ENCODE results near the gene SNED1.

SNED1 gene

DNA sequence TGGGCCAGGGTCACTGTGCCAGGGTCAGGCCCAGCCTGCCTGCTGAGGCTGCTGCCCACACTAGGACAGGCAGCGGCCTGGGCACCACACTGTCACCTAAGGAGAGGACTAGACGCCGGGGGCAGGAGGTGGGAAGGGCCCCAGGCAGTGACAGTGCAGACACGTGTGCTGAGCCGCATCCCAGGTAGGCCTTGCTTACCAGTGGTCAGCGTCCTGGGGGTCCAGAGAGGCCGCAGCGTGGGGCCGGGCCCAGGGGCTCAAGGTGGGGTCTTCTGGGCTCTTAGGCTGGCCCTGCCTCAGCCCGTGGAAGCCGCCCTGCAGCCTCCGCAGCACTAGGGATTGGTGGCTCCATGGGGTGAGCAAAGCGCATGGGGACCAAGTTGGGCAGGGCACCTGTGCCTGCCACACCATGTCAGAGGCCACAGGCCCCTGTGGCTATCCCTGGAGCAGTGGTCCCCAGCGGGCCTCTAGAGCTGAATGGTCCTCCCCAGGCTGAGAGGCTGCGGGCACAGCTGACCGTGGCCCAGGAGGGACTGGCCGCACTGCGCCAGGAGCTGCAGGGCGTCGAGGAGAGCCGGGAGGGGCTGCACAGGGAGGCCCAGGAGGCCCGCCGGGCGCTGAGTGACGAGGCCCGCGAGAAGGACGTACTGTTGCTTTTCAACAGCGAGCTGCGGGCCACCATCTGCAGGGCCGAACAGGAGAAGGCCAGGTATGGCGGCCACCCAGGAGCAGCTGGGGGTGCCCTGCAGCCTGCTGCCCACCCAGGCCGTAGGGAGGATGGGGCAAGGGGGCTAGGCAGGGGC lies 35.2 kb upstream of the SNED1 start:
- in situ Hi-C loops (cut with HindIII; ENCODE audit: low pct_unique_long_range_greater_than_20kb, low sequenced_read_pairs) = no loop called here
- TF ChIP-seq JUND (IDR thresholded peaks at IDR 0.05; ENCODE audit: low read depth) = no peak
- DNase-seq (ENCODE audit: low read depth in 1 of 2, low spot score in 1 of 2) = no peak

- DNase-seq (ENCODE audit: low read depth in 1 of 2, low spot score in 1 of 2) = no peak
- in situ Hi-C loops (cut with HindIII; ENCODE audit: low pct_unique_long_range_greater_than_20kb, low sequenced_read_pairs) = no loop called here
- no peak for TF ChIP-seq JUND (IDR thresholded peaks at IDR 0.05; ENCODE audit: low read depth)
These were observed 34.3 kb upstream of the SNED1 start for GRCh38 chr2:240963868-240964703.

- no peak for DNase-seq (ENCODE audit: low read depth in 1 of 2, low spot score in 1 of 2)
- in situ Hi-C loops (cut with HindIII; ENCODE audit: low pct_unique_long_range_greater_than_20kb, low sequenced_read_pairs) = no loop called here
- TF ChIP-seq JUND (IDR thresholded peaks at IDR 0.05; ENCODE audit: low read depth) = no peak
These were observed 33.6 kb upstream of the SNED1 start for GRCh38 chr2:240964704-240965295.

DNA sequence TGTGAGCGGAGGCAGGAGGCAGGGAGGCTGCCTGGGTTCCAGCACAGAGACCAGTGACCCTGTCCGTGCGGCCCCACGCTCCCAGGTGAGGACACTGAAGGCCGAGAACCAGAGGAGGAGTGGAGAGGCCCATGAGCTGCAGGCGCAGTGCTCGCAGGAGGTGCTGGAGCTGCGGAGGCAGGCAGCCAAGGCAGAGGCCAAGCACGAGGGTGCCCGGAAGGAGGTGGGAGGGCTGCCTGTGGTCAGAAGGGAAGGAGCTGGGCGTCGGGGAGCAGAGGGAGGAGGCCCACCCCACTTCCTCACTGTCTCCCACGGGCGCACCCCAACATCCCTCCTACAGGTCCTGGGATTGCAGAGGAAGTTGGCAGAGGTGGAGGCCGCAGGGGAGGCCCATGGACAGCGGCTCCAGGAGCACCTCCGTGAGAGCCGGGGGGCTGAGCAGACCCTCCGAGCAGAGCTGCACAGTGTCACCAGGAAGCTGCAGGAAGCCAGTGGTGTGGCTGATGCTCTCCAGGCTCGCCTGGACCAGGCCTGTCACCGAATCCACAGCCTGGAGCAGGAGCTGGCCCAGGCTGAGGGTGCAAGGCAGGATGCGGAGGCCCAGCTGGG lies 33.0 kb upstream of the SNED1 start:
- in situ Hi-C loops (cut with HindIII; ENCODE audit: low pct_unique_long_range_greater_than_20kb, low sequenced_read_pairs) = no loop called here
- no peak for DNase-seq (ENCODE audit: low read depth in 1 of 2, low spot score in 1 of 2)
- TF ChIP-seq JUND (IDR thresholded peaks at IDR 0.05; ENCODE audit: low read depth) = no peak

DNA sequence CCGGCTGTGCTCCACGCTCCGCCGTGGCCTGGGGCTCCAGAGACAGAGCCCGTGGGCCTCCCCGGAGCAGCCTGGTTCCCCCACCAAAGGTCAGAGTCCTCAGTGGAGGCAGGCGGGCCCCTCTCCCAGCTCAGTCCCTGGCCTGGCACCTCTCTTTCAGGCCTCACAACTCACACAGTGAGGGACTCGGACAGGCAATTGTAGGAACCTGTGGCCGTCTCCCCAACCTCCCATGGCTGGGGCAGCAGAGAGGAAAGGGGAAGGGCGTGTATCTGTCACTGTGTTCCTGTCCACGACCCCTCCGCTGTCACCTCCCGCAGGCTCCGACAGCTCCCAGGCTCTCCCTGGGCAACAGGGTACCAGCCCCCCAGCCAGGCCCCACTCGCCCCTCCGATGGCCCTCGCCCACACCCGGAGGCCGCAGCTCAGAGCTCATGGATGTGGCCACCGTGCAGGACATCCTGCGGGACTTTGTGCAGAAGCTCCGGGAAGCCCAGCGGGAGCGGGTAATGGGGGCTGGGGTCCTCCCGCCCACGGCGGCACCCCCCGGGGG lies 32.4 kb upstream of the SNED1 start:
- in situ Hi-C loops (cut with HindIII; ENCODE audit: low pct_unique_long_range_greater_than_20kb, low sequenced_read_pairs) = no loop called here
- DNase-seq (ENCODE audit: low read depth in 1 of 2, low spot score in 1 of 2) = no peak

DNA sequence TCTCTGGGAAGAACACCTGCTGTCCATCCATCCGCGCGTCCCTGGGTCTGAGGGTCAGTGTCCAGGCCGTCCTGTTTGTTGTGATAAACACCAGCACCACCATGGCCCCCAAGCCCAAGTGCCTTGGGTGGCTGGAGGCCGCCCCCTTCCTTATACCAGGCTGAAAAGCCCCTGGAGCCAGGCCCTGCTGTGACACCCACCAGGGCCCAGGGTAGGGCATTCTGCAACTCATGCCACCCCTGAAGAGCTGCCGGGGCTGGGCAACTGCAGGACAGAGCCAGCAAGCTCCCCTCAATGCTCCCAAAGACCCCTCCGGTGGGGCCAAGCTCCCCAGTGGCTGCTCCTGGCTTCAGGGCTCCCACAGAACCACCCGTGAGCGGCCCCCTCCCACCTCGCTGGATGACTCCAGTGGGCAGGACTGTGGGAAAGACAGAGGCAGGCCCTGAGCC lies 31.9 kb upstream of the SNED1 start:
- TF ChIP-seq JUND (IDR thresholded peaks at IDR 0.05; ENCODE audit: low read depth) = no peak
- in situ Hi-C loops (cut with HindIII; ENCODE audit: low pct_unique_long_range_greater_than_20kb, low sequenced_read_pairs) = no loop called here
- no peak for DNase-seq (ENCODE audit: low read depth in 1 of 2, low spot score in 1 of 2)

More for the DNA sequence above, 32.4 kb upstream of the SNED1 start:
- TF ChIP-seq JUND (IDR thresholded peaks at IDR 0.05; ENCODE audit: low read depth) = no peak

- no peak for TF ChIP-seq JUND (IDR thresholded peaks at IDR 0.05; ENCODE audit: low read depth)
- in situ Hi-C loops (cut with HindIII; ENCODE audit: low pct_unique_long_range_greater_than_20kb, low sequenced_read_pairs) = no loop called here
- DNase-seq (ENCODE audit: low read depth in 1 of 2, low spot score in 1 of 2) = no peak
These were observed 31.3 kb upstream of the SNED1 start for GRCh38 chr2:240966906-240967680.

DNA sequence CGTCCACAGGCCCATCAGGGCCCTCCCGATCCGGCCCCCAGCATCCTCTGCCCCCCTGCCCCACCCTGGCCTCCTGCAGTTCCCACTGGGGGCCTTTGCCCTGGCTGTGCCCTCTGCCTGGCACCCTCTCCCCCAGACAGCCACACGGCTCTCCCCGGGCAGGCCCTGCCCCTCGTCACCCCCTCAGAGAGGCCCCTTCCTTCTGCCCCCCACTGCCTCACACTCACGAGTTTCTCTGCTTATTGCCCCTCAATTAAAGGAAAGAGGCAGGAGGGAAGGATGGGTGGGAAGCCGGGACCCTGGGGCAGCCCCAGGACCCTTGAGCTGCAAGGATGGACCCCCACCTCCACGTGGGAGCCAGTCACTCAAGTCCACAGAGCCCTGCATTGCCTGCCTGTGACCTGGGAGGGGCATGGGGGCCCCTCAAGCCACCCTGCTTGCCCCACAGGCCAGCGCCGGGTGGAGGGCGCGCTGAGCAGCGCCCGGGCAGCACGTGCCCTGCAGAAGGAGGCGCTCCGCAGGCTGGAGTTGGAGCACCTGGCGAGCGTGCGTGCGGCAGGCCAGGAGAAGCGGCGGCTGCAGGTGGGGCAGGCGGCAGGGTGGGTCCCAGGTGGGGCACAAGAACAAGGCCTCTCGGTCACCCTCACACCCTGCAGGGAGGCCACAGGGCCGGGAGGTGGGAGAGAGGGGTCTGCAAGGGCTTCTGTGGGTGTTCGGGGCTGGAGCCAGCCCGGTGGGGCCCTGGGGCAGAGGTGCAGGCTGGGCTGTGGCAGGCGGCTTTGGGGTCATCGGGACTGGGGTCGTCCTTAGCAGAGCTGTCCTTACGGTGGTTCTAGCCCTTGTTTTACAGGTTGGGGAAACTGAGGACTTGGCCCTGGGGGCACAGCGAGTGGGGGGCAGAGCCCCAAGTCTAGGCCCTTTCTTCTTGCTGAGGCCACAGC lies 30.5 kb upstream of the SNED1 start:
- TF ChIP-seq JUND (IDR thresholded peaks at IDR 0.05; ENCODE audit: low read depth) = no peak
- no peak for DNase-seq (ENCODE audit: low read depth in 1 of 2, low spot score in 1 of 2)
- in situ Hi-C loops (cut with HindIII; ENCODE audit: low pct_unique_long_range_greater_than_20kb, low sequenced_read_pairs) = no loop called here

DNA sequence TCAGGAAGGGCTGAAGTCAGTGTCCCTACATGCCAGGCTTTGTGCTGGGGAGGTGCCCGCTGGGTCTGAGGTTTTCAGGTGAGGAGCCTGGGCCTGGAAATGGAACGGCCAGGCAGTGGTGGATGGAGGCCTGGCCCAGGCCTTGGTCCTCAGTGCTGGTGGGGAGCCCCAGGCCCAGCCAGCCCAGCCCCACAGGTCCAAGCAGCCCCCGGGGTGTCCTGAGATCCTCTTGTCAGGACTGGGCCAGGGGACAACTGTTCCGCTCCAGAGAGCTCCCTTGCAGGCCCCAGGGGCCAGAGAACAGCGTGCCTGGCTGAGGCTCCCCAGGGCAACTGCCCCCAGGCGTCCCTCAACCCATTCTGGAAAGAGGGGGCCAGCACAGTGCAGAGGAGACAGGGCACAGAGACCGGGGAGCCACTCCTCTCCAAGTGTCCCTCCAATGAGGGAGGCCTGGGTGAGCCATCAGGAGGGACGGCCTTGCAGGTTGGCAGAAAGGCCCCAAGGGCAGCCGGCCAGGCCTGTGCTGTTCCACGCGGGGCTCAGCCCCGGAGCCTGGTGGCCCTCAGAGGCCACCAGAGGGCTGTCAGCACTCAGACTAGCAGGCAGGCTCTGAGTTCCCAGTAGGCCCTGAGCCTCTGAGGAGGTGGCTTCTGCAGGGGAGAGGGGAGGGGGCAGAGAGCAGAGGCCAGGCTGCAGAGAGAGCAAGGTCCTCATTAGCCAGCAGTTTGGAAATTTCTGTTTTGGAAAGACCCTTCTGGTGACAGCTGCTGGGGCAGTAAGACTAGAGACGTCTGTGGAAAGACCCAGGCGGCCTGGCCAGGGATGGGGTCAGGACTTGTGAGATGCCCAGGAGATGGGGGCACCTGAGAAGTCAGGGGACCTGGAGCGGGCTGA lies 29.4 kb upstream of the SNED1 start:
- DNase-seq (ENCODE audit: low read depth in 1 of 2, low spot score in 1 of 2) = no peak
- in situ Hi-C loops (cut with HindIII; ENCODE audit: low pct_unique_long_range_greater_than_20kb, low sequenced_read_pairs) = no loop called here
- no peak for TF ChIP-seq JUND (IDR thresholded peaks at IDR 0.05; ENCODE audit: low read depth)

DNA sequence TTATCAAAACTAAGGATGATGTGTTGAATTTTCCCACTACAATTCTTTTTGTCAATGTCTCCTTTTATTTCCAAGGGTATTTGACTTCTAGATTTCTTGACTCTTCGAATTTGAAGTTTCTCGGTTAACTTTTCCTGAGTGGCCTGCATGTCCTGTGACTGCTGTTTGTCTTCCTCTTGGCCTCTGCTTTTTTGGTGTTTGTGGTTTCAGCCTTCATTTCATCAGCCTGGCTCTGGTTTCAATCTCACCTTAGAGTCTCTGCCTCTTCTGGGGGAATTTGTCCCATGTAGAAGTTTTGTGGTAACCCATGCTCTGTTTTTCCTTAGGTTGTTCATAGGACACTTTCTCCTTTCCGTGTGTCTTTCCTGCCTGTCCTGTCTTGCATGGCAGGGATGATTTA lies 28.3 kb upstream of the SNED1 start:
- no peak for TF ChIP-seq JUND (IDR thresholded peaks at IDR 0.05; ENCODE audit: low read depth)
- in situ Hi-C loops (cut with HindIII; ENCODE audit: low pct_unique_long_range_greater_than_20kb, low sequenced_read_pairs) = no loop called here
- DNase-seq (ENCODE audit: low read depth in 1 of 2, low spot score in 1 of 2) = no peak
